Measurements from ENCODE around the gene CA10. TPM values are rescaled to one million over a fixed set of nuclear protein-coding genes. Genes with fewer than 3 reads are reported as not detected.

CA10 gene
- total RNA-seq, 2 donors from 2014 or later: 0.26 TPM; not detected in 1

DNA sequence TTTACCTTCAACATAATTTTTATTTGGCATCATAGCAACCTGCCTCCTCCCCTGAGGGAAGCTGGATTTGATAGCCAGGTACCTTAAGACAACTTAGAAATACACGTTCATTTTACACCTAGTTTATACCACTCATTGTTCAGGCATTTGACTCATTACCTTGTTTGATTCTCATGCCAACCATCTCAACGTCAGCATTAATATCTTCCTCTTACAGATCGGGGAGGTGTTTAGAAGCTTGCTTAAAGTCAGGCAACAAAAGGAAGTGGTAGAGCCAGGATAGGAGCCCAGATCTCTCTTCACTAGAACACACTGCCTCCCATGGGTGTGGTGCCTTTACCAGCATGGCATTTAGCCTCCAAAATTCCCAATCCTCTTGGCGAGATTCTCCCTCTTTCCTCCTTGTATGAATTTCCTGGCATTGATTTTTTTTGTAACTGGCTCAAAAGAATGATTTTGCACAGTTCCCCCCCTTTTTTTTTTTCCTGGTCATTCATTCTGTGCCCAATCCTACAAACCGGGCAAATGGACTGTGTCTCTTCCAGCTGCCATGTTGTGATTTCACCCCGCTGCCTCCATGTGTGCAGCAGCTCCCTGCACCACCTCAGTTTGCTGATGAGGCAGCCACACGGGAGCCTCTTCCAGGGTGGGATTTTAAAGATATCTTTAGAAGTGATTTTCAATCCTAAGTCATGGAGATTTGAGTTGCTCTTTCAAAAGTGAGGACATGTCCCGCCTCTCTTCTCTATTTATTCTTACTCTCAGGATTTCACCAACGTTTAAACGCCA, 514.6 kb downstream of the CA10 start:
- H3K27ac ChIP-seq: no peak overlapping the region
- TF ChIP-seq POLR2A (IDR thresholded peaks at IDR 0.05) (no peak), CTCF (IDR thresholded peaks at IDR 0.05) (no peak)
- H3K9me3 ChIP-seq: no peaks in the 10 kb centered on the region
- no peaks in the 10 kb centered on the region for H3K36me3 ChIP-seq (replicated peaks in 1 of 2; ENCODE audit: insufficient read depth in 1 of 2, low read depth in 2 of 2)
- 62% methylated on average over 10 of the region's 10 CpGs for WGBS, 2 donors
- H3K4me3 ChIP-seq: no peak overlapping the region
- intact Hi-C loops (cut with DNase I): no loop called here
- ATAC-seq (no peak), DNase-seq (no peak)
- no peaks in the 10 kb centered on the region for H3K27me3 ChIP-seq
- H3K4me1 ChIP-seq: no peaks in the 10 kb centered on the region

DNA sequence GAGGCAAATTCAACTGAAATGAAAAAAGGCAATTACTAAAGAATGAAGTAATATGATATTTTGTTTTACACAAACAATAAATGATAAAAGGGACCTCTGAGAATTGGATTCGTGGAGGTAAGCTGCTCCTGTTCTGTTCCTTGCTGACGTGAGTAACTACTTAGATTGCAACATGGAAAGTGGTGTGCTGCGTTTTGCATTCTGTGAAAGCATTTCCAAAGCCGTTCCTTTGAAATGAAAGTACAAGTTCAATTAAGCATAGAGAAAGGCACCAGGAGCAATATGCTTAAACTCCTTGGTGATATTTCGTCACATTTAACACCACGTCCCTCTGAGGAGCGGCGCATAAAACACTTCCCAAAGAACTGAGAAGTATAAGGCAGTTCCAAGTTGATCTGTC, 516.5 kb downstream of the CA10 start:
- WGBS, 2 donors: 40% methylated on average over 8 of the region's 8 CpGs
- Histone ChIP-seq H3K27ac (no peak overlapping the region), H3K36me3 (replicated peaks in 1 of 2; ENCODE audit: insufficient read depth in 1 of 2, low read depth in 2 of 2) (no peaks in the 10 kb centered on the region), H3K4me1 (no peaks in the 10 kb centered on the region), H3K27me3 (no peaks in the 10 kb centered on the region), H3K4me3 (no peak overlapping the region), H3K9me3 (no peaks in the 10 kb centered on the region)
- intact Hi-C loops (cut with DNase I): no loop called here
- ATAC-seq (no peak), DNase-seq (no peak)
- TF ChIP-seq POLR2A (IDR thresholded peaks at IDR 0.05) (no peak), CTCF (IDR thresholded peaks at IDR 0.05) (no peak)

- no peak overlapping the region for H3K27ac ChIP-seq
- DNase-seq (no peak), ATAC-seq (no peak)
- no peak overlapping the region for H3K4me3 ChIP-seq
- no peaks in the 10 kb centered on the region for H3K36me3 ChIP-seq (replicated peaks in 1 of 2; ENCODE audit: insufficient read depth in 1 of 2, low read depth in 2 of 2)
- TF ChIP-seq POLR2A (IDR thresholded peaks at IDR 0.05): no peak
- peak in 1 of 7 experiments; percentile 10 for TF ChIP-seq CTCF (IDR thresholded peaks at IDR 0.05)
- H3K4me1 ChIP-seq: no peaks in the 10 kb centered on the region
- intact Hi-C loops (cut with DNase I): no loop called here
- 36 to 41% methylated on average over 4 of the region's 4 CpGs for WGBS, 2 donors
- no peaks in the 10 kb centered on the region for H3K27me3 ChIP-seq
- no peaks in the 10 kb centered on the region for H3K9me3 ChIP-seq
Measured at GRCh38 chr17:51640108-51640622, 518.3 kb downstream of the CA10 start.

DNA sequence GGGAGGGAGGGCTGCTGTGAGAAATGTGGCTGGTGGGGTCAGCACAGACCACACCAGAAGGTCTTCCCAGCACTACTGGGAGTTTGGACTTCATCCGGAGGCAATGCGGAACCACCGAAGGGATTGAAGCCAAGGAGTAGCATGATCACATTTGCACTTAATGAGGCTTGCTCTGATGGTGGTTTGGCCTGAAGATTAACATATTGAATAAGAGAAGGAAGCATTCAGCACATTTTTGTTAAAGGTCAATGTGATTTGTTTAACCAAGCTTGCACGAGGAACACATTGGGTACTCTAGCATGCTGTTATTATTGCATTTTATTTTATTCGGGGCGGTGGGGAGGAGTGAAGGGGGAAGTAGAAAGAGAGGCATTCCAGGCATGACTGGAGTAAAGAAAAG, 519.5 kb downstream of the CA10 start:
- Histone ChIP-seq H3K27ac (no peak overlapping the region), H3K4me3 (no peak overlapping the region), H3K4me1 (no peaks in the 10 kb centered on the region), H3K9me3 (no peaks in the 10 kb centered on the region), H3K36me3 (replicated peaks in 1 of 2; ENCODE audit: insufficient read depth in 1 of 2, low read depth in 2 of 2) (no peaks in the 10 kb centered on the region), H3K27me3 (no peaks in the 10 kb centered on the region)
- intact Hi-C loops (cut with DNase I): no loop called here
- DNase-seq: no peak
- 57 to 69% methylated on average over 6 of the region's 6 CpGs for WGBS, 2 donors
- no peak for ATAC-seq
- TF ChIP-seq CTCF (IDR thresholded peaks at IDR 0.05) (no peak), POLR2A (IDR thresholded peaks at IDR 0.05) (no peak)

GRCh38 chr17:51636291-51636690, 522.2 kb downstream of the CA10 start:
- Histone ChIP-seq H3K36me3 (replicated peaks in 1 of 2; ENCODE audit: insufficient read depth in 1 of 2, low read depth in 2 of 2) (no peaks in the 10 kb centered on the region), H3K27me3 (no peaks in the 10 kb centered on the region), H3K9me3 (no peaks in the 10 kb centered on the region), H3K4me1 (no peaks in the 10 kb centered on the region), H3K4me3 (no peak overlapping the region), H3K27ac (no peak overlapping the region)
- no peak for DNase-seq
- TF ChIP-seq CTCF (IDR thresholded peaks at IDR 0.05) (no peak), POLR2A (IDR thresholded peaks at IDR 0.05) (no peak)
- intact Hi-C loops (cut with DNase I): no loop called here
- WGBS, 2 donors: 67 to 68% methylated on average over 5 of the region's 5 CpGs
- ATAC-seq: no peak
